Measurements from ENCODE around the gene DEUP1. TPM values are rescaled to one million over a fixed set of nuclear protein-coding genes. Genes with fewer than 3 reads are reported as not detected.

DEUP1 gene
- total and polyA plus RNA-seq, 9 of the 15 experiments (the other 6 are each of a cell fraction or from before 2014, with no cell fraction given) = 1.4 to 10.9 (median 9.3) TPM

DNA sequence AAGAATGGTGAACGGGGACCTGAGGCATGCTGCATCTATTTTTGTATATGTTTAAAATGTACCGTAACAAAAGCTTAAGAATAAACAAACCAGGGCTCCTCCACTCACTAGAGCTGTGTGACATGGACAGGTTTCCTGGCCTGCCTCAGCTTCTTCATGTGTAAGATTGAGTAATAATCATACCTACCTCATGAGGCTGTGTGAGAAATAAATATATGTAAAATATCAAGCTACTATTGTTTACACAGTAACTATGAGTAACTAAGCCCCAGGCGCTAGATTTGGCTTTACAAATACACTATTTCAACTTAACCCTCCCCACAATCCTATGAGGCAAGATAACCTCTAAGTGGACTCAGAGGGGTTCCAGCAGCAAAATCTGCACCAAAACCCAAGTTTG is 146.3 kb downstream of the DEUP1 start:
- Histone ChIP-seq H3K4me2 (ENCODE audit: insufficient read depth, low read length) (no peak overlapping the region), H3K27ac (ENCODE audit: extremely low read depth, low read depth, low read length) (no peak overlapping the region), H3K36me3 (ENCODE audit: control insufficient read depth, insufficient read depth, low read length) (no peaks in the 10 kb centered on the region), H3K4me3 (no peak overlapping the region), H3K27me3 (ENCODE audit: control insufficient read depth in 2 of 2, insufficient read depth in 2 of 2, low read length in 2 of 2) (0 out of 5 replicates have a peak, but pooled peaks cover 0 to 3% of the 10 kb centered on the region in 2 experiments), H3K9me3 (replicated peaks; ENCODE audit: control insufficient read depth, insufficient read depth, low read depth, low read length) (no peaks in the 10 kb centered on the region), H3K9ac (ENCODE audit: insufficient read depth in 1 of 2, low read depth in 2 of 2, low read length in 2 of 2) (no peak overlapping the region), H4K20me1 (replicated peaks; ENCODE audit: control insufficient read depth, insufficient read depth, low read length) (no peaks in the 10 kb centered on the region), H2AFZ (ENCODE audit: low read depth, low read length) (no peak overlapping the region), H3K9me1 (ENCODE audit: control insufficient read depth, insufficient read depth, low read length) (no peaks in the 10 kb centered on the region), H3K79me2 (ENCODE audit: control insufficient read depth, insufficient read depth, low read length) (no peaks in the 10 kb centered on the region), H3K4me1 (replicated peaks in 1 of 2; ENCODE audit: control insufficient read depth in 2 of 2, insufficient read depth in 2 of 2, low read length in 2 of 2) (no peaks in the 10 kb centered on the region)
- BruUV-seq (replicated peaks) = no TSS peak
- TF ChIP-seq, protein P1, sequence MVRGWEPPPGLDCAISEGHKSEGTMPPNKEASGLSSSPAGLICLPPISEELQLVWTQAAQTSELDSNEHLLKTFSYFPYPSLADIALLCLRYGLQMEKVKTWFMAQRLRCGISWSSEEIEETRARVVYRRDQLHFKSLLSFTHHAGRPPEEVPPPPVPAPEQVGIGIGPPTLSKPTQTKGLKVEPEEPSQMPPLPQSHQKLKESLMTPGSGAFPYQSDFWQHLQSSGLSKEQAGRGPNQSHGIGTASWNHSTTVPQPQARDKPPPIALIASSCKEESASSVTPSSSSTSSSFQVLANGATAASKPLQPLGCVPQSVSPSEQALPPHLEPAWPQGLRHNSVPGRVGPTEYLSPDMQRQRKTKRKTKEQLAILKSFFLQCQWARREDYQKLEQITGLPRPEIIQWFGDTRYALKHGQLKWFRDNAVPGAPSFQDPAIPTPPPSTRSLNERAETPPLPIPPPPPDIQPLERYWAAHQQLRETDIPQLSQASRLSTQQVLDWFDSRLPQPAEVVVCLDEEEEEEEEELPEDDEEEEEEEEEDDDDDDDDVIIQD (CRISPR knock-in tag; IDR thresholded peaks at IDR 0.05) = no peak
- no peak for TF ChIP-seq GABPA (tag; conservative IDR thresholded peaks at IDR 0.05; ENCODE audit: low read depth)
- TF ChIP-seq YY1 (IDR thresholded peaks at IDR 0.05; ENCODE audit: borderline replicate concordance in 1 of 3, control insufficient read depth in 1 of 3, extremely low read depth in 1 of 3, insufficient read depth in 3 of 3, insufficient read length in 1 of 3, insufficient replicate concordance in 2 of 3, low read depth in 1 of 3, low read length in 2 of 3) = no peak
- no peak for TF ChIP-seq DNMT1 (IDR thresholded peaks at IDR 0.05)
- no peak for TF ChIP-seq ZBTB1 (CRISPR knock-in tag; IDR thresholded peaks at IDR 0.05; ENCODE audit: borderline replicate concordance, low read depth)
- no peak for TF ChIP-seq TAL1 (IDR thresholded peaks at IDR 0.05)
- no peak for TF ChIP-seq USF2 (CRISPR knock-in tag; IDR thresholded peaks at IDR 0.05)
- no peak for TF ChIP-seq BCL6 (CRISPR knock-in tag; IDR thresholded peaks at IDR 0.05)
- no peak for TF ChIP-seq GTF2E2 (tag; IDR thresholded peaks at IDR 0.05)
- no peak for TF ChIP-seq GABPB2 (CRISPR knock-in tag; conservative IDR thresholded peaks at IDR 0.05)
- TF ChIP-seq HMG20B (CRISPR knock-in tag; IDR thresholded peaks at IDR 0.05) = no peak
- TF ChIP-seq ERF (CRISPR knock-in tag; IDR thresholded peaks at IDR 0.05) = no peak
- ChIA-PET POLR2A (no interaction called here), CTCF (ENCODE audit: low intra/inter-chr PET ratio) (no interaction called here)
- FAIRE-seq (no peak), DNase-seq (ENCODE audit: extremely low read depth in 1 of 4, low spot score in 3 of 4) (no peak), ATAC-seq (no peak)
- intact Hi-C loops (cut with micrococcal nuclease) (no loop called here), in situ Hi-C loops (cut with MboI) (no loop called here)
- 43% methylated on average over 2 of the region's 3 CpGs for WGBS (ENCODE audit: insufficient coverage, low coverage, missing lambda C conversion rate)
